Hepatocyte (in vitro differentiated cells): Measurements from ENCODE around the gene PEMT. TPM values are rescaled to one million over a fixed set of nuclear protein-coding genes. Genes with fewer than 3 reads are reported as not detected.

ENCODE experiments used
- DNase-seq: peaks from one replicate; pipeline ENCODE4 v3.0.0-alpha.2; 2016; ENCODE audit warnings: low spot score
- H2AFZ ChIP-seq: fragments of 200-600 bp; sonication (generic); 2 replicates; pipeline ENCODE4 v1.6.0; 2016; ENCODE audit warnings: antibody characterized with exemption, mild to moderate bottlenecking
- H3K27ac ChIP-seq: fragments of 200-600 bp; sonication (generic); 2 replicates; pipeline ENCODE4 v1.5.1; 2016; ENCODE audit warnings: mild to moderate bottlenecking
- H3K27me3 ChIP-seq: fragments of 200-600 bp; sonication (generic); 2 replicates; pipeline ENCODE4 v1.6.1; 2016
- H3K36me3 ChIP-seq: fragments of 200-600 bp; sonication (generic); replicated peaks from 2 replicates; pipeline ENCODE4 v1.5.1; 2016; ENCODE audit warnings: low read depth; ENCODE audit not compliant: insufficient read depth
- H3K4me1 ChIP-seq: fragments of 200-600 bp; sonication (generic); 2 replicates; pipeline ENCODE4 v1.5.1; 2016; ENCODE audit warnings: mild to moderate bottlenecking, moderate library complexity; ENCODE audit not compliant: insufficient read depth
- H3K4me2 ChIP-seq: fragments of 200-600 bp; sonication (generic); 2 replicates; pipeline ENCODE4 v1.6.0; 2016
- H3K4me3 ChIP-seq: fragments of 200-600 bp; sonication (generic); 2 replicates; pipeline ENCODE4 v1.5.1; 2016; ENCODE audit warnings: mild to moderate bottlenecking
- H3K79me2 ChIP-seq: fragments of 200-600 bp; sonication (generic); 2 replicates; pipeline ENCODE4 v1.6.0; 2017; ENCODE audit warnings: mild to moderate bottlenecking
- H3K9me2 ChIP-seq: fragments of 200-600 bp; sonication (generic); replicated peaks from 2 replicates; pipeline ENCODE4 v1.6.0; 2017; ENCODE audit warnings: mild to moderate bottlenecking; ENCODE audit not compliant: insufficient read depth
- H3K9me3 ChIP-seq: fragments of 200-600 bp; sonication (generic); 2 replicates; pipeline ENCODE4 v1.5.1; 2016; ENCODE audit warnings: low read depth, mild to moderate bottlenecking
- H4K20me1 ChIP-seq: fragments of 200-600 bp; sonication (generic); 2 replicates; pipeline ENCODE4 v1.6.0; 2016; ENCODE audit warnings: mild to moderate bottlenecking; ENCODE audit not compliant: insufficient read depth, poor library complexity, severe bottlenecking
- EZH2 ChIP-seq: fragments of 200-600 bp; sonication (generic); IDR thresholded peaks from 2 replicates; pipeline ENCODE4 v1.6.1; 2016; ENCODE audit warnings: antibody characterized with exemption, mild to moderate bottlenecking, borderline replicate concordance
- EZH2phosphoT487 ChIP-seq: fragments of 200-600 bp; sonication (generic); IDR thresholded peaks from one replicate; pipeline ENCODE4 v1.6.1; 2018; ENCODE audit warnings: antibody characterized with exemption, mild to moderate bottlenecking, low read depth, moderate library complexity; ENCODE audit not compliant: unreplicated experiment, severe bottlenecking
- WGBS: methylation state at CpG from one replicate; pipeline ENCODE4 v1.1.6; 2016; ENCODE audit warnings: low lambda C conversion rate; ENCODE audit errors: missing lambda C conversion rate; 5-methylcytosine and 5-hydroxymethylcytosine counted together
- polyA plus RNA-seq: library from polyadenylated mRNA; unstranded; fragments of >200 nt; fragmentation: Nextera tagmentation; extraction: Ambion mirVana; gene quantifications from 2 replicates; pipeline ENCODE4 v1.2.1, GENCODE V29; 2016
- total RNA-seq: library from RNA; depleted of rRNA; stranded (reverse); fragments of >200 nt; gene quantifications from 2 replicates; pipeline ENCODE4 v1.2.3, GENCODE V29; 2014
- TF ChIP-seq, protein P1 (sequence below): fragments of 200-600 bp; sonication (generic); IDR thresholded peaks from 2 replicates; pipeline ENCODE4 v1.5.1; 2016; ENCODE audit warnings: antibody characterized with exemption, mild to moderate bottlenecking; ENCODE audit not compliant: poor library complexity

The PEMT gene
- total and polyA plus RNA-seq, 2 experiments from 2014 or later: 50.1 to 70.4 TPM

GRCh38 chr17:17539591-17539990, 51.9 kb downstream of the PEMT start:
- Histone ChIP-seq H3K27ac (peak overlapping the region; percentile 58), H4K20me1 (no peaks in the 10 kb centered on the region), H3K36me3 (no peaks in the 10 kb centered on the region), H3K9me2 (no peaks in the 10 kb centered on the region), H3K27me3 (no peaks in the 10 kb centered on the region), H3K4me1 (peaks cover 29% of the 10 kb centered on the region), H3K79me2 (no peaks in the 10 kb centered on the region), H2AFZ (no peak overlapping the region), H3K4me3 (no peak overlapping the region), H3K4me2 (no peak overlapping the region), H3K9me3 (no peaks in the 10 kb centered on the region)
- WGBS: 83% methylated on average over 8 of the region's 10 CpGs
- DNase-seq: no peak
- TF ChIP-seq EZH2phosphoT487 (no peak), EZH2 (no peak)
- TF ChIP-seq, protein P1, sequence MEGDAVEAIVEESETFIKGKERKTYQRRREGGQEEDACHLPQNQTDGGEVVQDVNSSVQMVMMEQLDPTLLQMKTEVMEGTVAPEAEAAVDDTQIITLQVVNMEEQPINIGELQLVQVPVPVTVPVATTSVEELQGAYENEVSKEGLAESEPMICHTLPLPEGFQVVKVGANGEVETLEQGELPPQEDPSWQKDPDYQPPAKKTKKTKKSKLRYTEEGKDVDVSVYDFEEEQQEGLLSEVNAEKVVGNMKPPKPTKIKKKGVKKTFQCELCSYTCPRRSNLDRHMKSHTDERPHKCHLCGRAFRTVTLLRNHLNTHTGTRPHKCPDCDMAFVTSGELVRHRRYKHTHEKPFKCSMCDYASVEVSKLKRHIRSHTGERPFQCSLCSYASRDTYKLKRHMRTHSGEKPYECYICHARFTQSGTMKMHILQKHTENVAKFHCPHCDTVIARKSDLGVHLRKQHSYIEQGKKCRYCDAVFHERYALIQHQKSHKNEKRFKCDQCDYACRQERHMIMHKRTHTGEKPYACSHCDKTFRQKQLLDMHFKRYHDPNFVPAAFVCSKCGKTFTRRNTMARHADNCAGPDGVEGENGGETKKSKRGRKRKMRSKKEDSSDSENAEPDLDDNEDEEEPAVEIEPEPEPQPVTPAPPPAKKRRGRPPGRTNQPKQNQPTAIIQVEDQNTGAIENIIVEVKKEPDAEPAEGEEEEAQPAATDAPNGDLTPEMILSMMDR: no peak

- H3K27me3 ChIP-seq: no peaks in the 10 kb centered on the region
- peaks cover 29% of the 10 kb centered on the region for H3K4me1 ChIP-seq
- H3K27ac ChIP-seq: peak overlapping the region; percentile 85
- H4K20me1 ChIP-seq: no peaks in the 10 kb centered on the region
- H2AFZ ChIP-seq: no peak overlapping the region
- H3K9me3 ChIP-seq: no peaks in the 10 kb centered on the region
- no peak overlapping the region for H3K4me3 ChIP-seq
- peak overlapping the region; percentile 15 for H3K4me2 ChIP-seq
- H3K36me3 ChIP-seq: no peaks in the 10 kb centered on the region
- no peak for TF ChIP-seq EZH2phosphoT487
- TF ChIP-seq EZH2: no peak
- TF ChIP-seq, protein P1: no peak
- no peaks in the 10 kb centered on the region for H3K79me2 ChIP-seq
- DNase-seq: peak; percentile 82
- no peaks in the 10 kb centered on the region for H3K9me2 ChIP-seq
- 43% methylated on average over 10 of the region's 10 CpGs for WGBS
Measured at GRCh38 chr17:17538417-17539391, 52.8 kb downstream of the PEMT start.

DNA sequence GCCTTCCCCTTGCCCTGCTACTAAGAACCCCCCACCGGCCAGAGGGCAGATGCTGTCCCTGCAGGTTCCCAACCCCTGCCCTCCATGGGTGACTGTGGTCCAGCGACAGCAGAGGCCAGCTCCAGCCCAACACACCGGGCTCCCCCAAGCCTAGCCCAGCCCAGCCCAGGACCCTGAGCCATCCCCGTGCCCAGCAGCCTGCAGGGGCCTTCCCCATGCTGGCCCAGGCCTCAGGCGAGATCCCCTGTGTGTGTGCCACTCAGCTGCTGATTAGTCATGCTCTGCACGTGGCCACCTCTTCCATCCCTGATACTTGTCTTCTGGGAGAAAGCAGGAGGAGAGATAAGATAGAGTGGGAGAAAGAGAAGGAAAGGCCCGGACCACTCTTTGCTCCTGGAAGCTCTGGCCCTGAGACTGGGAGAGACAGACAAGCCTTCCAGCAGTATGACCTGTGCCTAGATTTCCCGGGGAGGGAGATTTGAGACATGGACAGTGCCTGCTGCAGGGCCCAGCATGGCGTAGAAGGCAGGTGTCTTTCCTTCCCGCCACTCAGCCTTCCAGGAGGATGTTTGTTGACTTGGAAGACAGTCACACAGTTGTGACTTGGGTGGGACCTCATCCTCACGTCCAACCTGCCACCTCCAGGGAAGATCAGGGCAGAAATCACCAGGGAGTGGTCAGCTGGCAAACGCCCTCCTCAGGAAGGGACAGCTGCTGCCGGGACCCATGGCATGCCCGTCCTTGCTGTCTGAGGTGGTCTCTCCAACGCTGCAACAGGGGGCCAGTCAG, 54.0 kb downstream of the PEMT start:
- H3K36me3 ChIP-seq: no peaks in the 10 kb centered on the region
- no peaks in the 10 kb centered on the region for H3K27me3 ChIP-seq
- H3K79me2 ChIP-seq: no peaks in the 10 kb centered on the region
- TF ChIP-seq EZH2phosphoT487: no peak
- no peak for TF ChIP-seq EZH2
- TF ChIP-seq, protein P1: no peak
- DNase-seq: peak; percentile 61
- no peaks in the 10 kb centered on the region for H3K9me2 ChIP-seq
- H3K27ac ChIP-seq: peak overlapping the region; percentile 85
- H3K4me1 ChIP-seq: peaks cover 29% of the 10 kb centered on the region
- no peaks in the 10 kb centered on the region for H3K9me3 ChIP-seq
- H3K4me2 ChIP-seq: peak overlapping the region; percentile 15
- H2AFZ ChIP-seq: no peak overlapping the region
- H4K20me1 ChIP-seq: no peaks in the 10 kb centered on the region
- no peak overlapping the region for H3K4me3 ChIP-seq
- WGBS: 80% methylated on average over 15 of the region's 15 CpGs
